Mammary epithelial cell (primary cell): ENCODE measurements around the gene HERPUD1.

Source experiments
- CTCF ChIP-seq, 2 donors: IDR thresholded peaks in 1 of 2; conservative IDR thresholded peaks in 1 of 2; 2 replicates each; pipeline ENCODE4 v1.5.1; 2011 to 2012; ENCODE audit warnings: inconsistent platforms in 2 of 2, low read length in 2 of 2, mild to moderate bottlenecking in 2 of 2, control low read depth in 1 of 2, low read depth in 1 of 2; ENCODE audit not compliant: insufficient read depth in 1 of 2; ENCODE audit errors: extremely low read depth in 1 of 2
- EZH2 ChIP-seq: IDR thresholded peaks from 2 replicates; pipeline ENCODE4 v1.6.1; 2012; ENCODE audit warnings: low read length, inconsistent platforms, borderline replicate concordance

GRCh38 chr16:56886826-56887225 lies 45.1 kb upstream of the HERPUD1 start:
- TF ChIP-seq CTCF (conservative IDR thresholded peaks at IDR 0.05 in 1 of 2, IDR thresholded peaks at IDR 0.05 in 1 of 2; ENCODE audit: extremely low read depth in 1 of 2, insufficient read depth in 1 of 2, low read depth in 1 of 2, low read length in 2 of 2): no peak
- no peak for TF ChIP-seq EZH2
